GM10847 (cell line): ENCODE results near the gene ATPAF1.

Experiments
- POLR2A ChIP-seq: IDR thresholded peaks from 2 replicates; pipeline ENCODE4 v1.6.1; 2011; ENCODE audit not compliant: insufficient read length; ENCODE audit errors: extremely low read depth

The ATPAF1 gene

DNA sequence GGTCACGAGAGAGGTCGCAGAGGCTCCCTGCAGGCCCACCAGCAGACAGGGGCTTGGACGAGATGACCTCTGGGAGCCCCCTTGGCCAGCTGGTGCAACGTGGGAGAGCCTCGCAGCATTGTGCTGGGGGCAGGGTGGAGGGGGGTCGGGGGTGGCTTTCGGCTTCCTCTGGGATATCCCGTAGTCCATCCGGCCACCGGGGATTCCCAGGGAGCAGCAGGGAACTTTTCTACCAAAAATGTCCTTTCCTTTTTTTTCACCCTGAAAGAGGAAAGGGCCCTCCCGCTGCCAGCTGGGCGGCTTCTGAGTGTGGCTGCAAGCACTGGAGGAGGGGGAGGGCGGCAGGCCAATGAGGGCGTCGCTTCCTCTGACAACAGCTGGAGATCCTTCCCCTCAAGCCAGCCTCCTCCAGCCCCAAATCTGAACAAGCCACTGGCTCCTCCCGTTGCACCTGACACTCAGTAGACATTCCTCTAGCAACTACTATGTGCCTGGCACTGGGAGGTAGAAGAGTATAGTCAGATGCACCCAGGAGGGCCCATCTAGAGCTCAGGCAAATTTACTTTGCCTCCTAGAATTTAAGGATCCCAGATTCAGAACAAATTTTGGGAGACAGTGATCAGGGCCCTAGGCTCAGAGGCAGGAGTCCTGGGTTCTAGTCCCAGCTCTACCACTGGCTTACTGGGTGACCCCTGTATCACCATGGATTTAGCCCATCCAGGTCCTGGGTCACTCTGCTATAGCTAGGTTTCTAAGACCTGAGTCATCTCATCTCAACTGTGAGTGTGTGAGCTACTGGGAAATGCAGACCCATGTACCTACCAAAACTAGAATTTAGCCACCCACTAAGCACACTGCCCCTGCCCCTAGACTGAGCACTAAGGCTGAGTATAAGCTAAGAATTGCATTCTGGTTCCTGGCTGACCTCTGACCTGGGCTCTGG is 54.2 kb downstream of the ATPAF1 start:
- no peak for TF ChIP-seq POLR2A

GRCh38 chr1:46612937-46613660 is 55.1 kb downstream of the ATPAF1 start:
- no peak for TF ChIP-seq POLR2A

DNA sequence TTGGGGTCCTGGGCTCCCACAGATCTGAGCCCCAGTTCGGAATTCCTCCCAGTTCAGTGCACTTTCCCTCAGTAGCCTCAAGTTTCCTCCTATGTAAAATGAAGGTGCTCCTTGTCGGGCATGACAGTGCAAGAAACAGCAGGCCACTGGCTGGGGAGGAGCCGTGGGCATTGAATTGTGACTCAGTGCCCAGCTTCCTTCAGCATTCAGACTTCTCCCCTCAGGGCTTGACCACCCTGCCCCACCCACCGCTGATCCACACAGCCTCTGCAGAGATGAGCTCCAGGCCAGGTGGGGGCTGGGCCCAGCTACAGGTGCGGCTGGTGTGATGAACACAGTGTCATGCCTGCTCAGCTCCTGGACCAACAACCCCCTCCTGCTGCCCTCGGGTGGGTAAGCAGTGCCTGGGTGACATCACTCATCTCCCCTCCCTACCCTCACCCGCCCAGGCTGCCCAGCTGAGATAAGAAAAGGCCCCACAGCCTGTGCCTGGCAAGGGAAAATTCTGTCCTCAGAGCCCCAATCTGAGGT is 56.4 kb downstream of the ATPAF1 start:
- no peak for TF ChIP-seq POLR2A

GRCh38 chr1:46607345-46608130 is 60.6 kb downstream of the ATPAF1 start:
- TF ChIP-seq POLR2A = no peak

DNA sequence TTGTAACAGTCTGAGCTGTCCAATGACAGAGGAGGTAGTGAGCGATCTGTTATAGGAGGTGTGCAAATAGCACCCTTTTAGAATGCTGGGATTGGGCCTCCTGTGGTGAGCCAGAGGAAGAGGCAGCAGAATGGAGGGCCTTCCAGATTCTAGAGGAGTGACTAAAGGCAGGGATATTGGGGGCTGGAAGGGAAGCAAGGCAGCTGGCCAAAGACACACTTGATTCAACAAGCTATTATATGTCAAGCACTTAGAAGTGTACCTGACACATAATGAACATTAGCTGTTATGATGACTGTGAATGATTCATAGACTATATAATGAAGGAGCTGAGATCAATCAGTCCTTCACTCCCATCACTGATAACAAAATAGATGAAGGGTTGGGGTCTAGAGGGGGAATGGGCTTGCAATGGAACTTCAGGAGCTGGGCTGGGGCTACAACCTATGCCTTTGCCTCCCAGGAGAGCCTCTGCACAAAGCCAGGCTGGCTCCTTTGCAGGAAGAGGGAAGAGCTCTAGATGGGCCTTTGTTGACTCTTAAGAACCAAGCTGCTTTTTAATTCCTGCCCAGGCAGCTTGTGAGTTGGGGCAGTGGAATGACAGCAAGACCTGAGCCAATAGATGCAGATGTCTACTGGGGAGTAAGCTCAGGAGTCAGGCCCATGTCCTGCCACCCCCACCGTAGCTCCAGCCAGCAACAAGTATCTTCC is 61.8 kb downstream of the ATPAF1 start:
- TF ChIP-seq POLR2A = no peak

DNA sequence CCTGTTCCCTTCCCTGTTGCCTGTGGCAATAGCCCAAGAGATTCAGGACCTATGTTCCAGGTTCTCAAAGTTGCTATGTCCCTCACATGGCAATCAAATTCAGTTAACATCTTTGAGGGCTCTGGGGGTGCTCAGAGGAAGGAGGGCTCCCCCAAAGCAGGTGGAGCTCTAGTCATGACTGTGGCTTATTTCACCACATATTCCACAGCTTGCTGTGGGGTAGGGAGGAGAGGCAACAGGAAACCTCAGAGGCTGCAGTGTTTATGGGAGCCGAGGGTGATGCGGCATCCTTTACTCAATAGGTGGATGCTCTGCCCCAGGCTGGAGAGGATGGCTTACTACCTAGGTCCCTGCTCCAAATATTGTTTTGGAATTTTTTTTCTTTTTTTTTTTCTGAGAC is 62.9 kb downstream of the ATPAF1 start:
- TF ChIP-seq POLR2A = no peak

GRCh38 chr1:46603858-46604549 is 64.2 kb downstream of the ATPAF1 start, which contains the start of gene MKNK1:
MKNK1 (minus strand) TSS chr1:46604268; CDS start chr1:46583327, 20,941 bp downstream.
- TF ChIP-seq POLR2A = peak; percentile 91

- TF ChIP-seq POLR2A = no peak
These were observed 64.7 kb downstream of the ATPAF1 start for GRCh38 chr1:46603481-46603857.

DNA sequence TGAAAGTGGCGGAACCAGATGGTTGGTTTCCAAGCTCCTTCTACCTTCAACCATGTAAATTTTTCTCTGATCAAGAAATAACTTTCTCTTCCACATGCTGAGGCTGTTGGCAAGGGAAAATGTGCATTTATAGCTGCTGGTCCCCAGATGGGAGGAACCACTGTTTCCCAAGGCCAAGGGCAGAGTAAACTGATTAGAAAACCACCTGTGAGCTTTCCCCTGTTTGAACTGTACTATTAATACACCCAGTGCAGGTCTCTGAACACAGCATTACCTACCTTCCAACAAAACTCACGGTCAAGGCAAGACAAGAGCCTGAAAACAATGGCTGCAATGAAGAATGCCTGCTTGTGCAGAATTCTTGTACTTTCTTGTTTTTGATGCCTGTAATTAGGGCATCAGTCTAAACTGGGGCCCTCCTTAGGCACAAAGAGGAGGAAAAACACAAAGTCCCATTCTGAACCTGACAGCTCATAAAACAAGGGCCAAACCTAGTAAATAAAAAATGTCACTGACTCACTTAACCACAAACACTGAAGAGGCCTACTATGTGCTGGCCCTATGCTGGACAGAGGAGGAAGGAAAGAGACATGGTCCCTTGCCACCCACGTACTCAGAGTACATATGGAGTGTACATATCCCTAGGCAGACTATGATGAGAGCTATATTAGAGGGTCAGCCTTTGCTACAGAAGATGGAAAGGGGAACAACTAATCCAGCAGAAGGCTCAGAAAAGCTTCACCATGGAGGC is 66.7 kb downstream of the ATPAF1 start:
- TF ChIP-seq POLR2A = no peak

GRCh38 chr1:46599059-46599970 is 68.8 kb downstream of the ATPAF1 start:
- TF ChIP-seq POLR2A = no peak

DNA sequence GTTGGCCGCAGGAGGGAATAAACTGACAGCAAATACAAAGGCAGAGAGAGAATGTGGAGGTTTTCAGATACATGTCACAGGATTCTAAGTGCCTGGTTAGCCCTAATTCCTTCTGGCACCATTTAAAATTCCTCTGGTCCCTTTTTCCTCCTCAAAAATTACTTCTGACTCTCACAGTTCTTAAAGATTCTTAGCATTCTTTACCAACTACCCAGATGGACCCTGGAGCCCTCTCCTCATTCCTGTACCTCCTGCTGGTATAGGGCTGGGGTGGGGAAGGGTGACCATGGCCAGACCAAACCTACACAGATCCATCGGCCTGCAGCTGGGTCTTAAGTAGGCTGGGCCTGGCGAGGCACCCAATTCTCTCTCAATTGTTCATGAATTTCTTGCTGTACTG is 71.3 kb downstream of the ATPAF1 start:
- TF ChIP-seq POLR2A = no peak

DNA sequence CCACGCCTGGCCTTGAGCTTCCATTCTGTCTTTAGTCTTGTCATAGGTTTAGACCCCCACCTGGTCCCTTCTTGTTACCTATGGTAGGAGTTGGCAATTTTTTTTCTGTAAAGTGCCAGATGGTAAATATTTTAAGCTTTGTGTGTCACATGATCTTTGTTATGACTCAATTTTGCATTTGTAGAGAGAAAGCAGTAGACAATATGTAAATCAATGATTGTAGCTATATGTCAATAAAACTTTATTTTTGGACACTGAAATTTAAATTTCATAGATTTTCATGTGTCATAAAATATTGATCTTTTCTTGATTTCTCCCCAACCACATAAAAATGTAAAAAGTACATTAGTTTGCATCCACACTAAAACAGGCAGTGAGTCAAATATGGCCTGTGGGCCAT is 72.1 kb downstream of the ATPAF1 start:
- no peak for TF ChIP-seq POLR2A
